Ishikawa (cell line): ENCODE measurements around the gene TFCP2L1.

ENCODE experiments used
- EP300 ChIP-seq: IDR thresholded peaks from 2 replicates; pipeline ENCODE4 v1.6.1; 2012; ENCODE audit warnings: borderline replicate concordance
- MAX ChIP-seq: IDR thresholded peaks from 2 replicates; pipeline ENCODE4 v1.6.1; 2012
- RAD21 ChIP-seq: IDR thresholded peaks from 2 replicates; pipeline ENCODE4 v1.6.1; 2012; ENCODE audit warnings: low read depth
- REST ChIP-seq: IDR thresholded peaks from 2 replicates; pipeline ENCODE4 v1.6.1; 2012; ENCODE audit warnings: low read depth, mild to moderate bottlenecking
- TAF1 ChIP-seq: IDR thresholded peaks from 2 replicates; pipeline ENCODE4 v1.6.1; 2012; ENCODE audit warnings: low read depth, mild to moderate bottlenecking
- TCF12 ChIP-seq: IDR thresholded peaks from 2 replicates; pipeline ENCODE4 v1.6.1; 2012; ENCODE audit warnings: low read depth
- USF1 ChIP-seq: IDR thresholded peaks from 2 replicates; pipeline ENCODE4 v1.6.1; 2012
- YY1 ChIP-seq: IDR thresholded peaks from 2 replicates; pipeline ENCODE4 v1.6.1; 2012; ENCODE audit warnings: low read depth
- ZBTB7A ChIP-seq: IDR thresholded peaks from 2 replicates; pipeline ENCODE4 v1.6.1; 2012; ENCODE audit warnings: low read depth

GRCh38 chr2:121173806-121174205 is 111.2 kb downstream of the TFCP2L1 start:
- no peak for TF ChIP-seq REST
- no peak for TF ChIP-seq ZBTB7A
- no peak for TF ChIP-seq EP300
- no peak for TF ChIP-seq USF1
- TF ChIP-seq YY1: no peak
- TF ChIP-seq TCF12: no peak
- no peak for TF ChIP-seq MAX
- TF ChIP-seq RAD21: no peak
- no peak for TF ChIP-seq TAF1
